ENCODE measurements around the gene CTAGE6.
"Not testable (repeated sequence)": the region's sequence is repeated elsewhere in the genome, so short reads cannot be mapped to it uniquely, and the experiment has no call there.

CTAGE6 gene, protein sequence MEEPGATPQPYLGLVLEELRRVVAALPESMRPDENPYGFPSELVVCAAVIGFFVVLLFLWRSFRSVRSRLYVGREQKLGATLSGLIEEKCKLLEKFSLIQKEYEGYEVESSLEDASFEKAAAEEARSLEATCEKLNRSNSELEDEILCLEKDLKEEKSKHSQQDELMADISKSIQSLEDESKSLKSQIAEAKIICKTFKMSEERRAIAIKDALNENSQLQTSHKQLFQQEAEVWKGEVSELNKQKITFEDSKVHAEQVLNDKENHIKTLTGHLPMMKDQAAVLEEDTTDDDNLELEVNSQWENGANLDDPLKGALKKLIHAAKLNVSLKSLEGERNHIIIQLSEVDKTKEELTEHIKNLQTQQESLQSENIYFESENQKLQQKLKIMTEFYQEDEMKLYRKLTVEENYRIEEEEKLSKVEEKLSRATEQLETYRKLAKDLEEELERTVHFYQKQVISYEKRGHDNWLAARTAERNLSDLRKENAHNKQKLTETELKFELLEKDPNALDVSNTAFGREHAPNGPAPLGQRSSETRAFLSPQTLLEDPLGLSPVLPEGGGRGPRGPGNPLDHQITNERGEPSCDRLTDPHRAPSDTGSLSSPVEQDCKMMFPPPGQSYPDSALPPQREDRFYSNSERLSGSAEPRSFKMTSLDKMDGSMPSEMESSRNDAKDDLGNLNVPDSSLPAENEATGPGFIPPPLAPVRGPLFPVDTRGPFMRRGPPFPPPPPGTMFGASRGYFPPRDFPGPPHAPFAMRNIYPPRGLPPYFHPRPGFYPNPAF

DNA sequence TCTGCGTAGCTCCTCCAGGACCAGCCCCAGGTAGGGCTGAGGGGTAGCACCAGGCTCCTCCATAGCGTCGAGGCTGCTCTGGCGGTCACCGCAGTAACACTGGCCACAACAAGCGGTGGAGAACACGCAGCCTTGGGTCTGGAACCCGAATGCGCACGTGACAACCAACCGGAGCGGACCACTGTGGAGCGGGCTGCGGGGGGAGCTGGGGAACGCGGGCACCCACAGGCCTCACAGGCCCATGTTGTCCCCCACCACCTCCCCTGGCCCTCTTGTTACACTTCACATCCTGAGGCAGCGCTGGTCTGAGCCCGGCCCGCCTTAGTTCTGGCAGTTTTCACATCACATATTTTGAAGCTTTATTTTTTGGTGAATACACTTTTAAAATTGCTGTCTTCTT, at the start of gene CTAGE6:
Gene CTAGE6, minus strand, starts transcription at position 101 of the 400 bp plus-strand sequence. Its CDS starts 38 bp downstream, at position 63.
- not testable (repeated sequence) for DNase-seq (ENCODE audit: low read depth)

DNA sequence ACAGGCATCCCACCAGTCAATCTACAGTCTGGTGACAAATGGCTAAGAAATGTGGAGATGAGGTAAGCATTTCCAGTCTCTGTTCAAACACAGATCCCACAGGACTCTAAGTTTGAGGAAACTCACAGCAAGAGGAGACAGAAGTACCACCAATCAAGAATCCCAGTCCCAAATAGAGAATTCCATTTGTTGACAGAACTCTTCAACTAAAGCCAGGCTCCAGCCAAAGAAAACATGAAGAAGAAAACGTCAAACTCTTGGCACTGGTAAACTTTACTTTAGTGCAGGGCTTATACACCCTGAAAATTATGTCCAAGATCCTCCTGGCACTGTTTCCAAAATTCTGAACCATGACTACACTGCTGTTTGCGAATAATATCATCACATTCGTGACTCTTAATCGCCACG, 49.2 kb upstream of the CTAGE6 start:
- not testable (repeated sequence) for DNase-seq (ENCODE audit: low read depth)

DNA sequence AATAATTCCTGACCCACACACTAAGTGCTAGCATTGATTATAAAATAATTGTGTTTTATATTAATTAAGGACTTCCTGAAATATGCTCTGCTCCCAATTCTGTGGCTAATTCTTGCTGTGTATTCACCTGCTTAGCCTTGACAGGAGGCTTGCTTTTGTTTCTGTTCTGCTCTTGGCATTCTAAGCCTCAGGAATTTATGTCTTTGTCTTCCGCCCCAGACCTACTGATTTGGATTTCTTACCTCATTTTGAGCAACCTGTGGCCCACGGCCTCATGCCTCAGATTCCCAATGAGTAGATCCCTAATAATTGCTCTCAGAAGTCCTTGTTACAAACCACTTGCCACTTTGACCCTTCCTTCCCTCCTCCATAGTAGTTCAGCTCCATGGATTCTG, 40.4 kb upstream of the CTAGE6 start:
- DNase-seq (ENCODE audit: low read depth), result not testable (repeated sequence)

DNA sequence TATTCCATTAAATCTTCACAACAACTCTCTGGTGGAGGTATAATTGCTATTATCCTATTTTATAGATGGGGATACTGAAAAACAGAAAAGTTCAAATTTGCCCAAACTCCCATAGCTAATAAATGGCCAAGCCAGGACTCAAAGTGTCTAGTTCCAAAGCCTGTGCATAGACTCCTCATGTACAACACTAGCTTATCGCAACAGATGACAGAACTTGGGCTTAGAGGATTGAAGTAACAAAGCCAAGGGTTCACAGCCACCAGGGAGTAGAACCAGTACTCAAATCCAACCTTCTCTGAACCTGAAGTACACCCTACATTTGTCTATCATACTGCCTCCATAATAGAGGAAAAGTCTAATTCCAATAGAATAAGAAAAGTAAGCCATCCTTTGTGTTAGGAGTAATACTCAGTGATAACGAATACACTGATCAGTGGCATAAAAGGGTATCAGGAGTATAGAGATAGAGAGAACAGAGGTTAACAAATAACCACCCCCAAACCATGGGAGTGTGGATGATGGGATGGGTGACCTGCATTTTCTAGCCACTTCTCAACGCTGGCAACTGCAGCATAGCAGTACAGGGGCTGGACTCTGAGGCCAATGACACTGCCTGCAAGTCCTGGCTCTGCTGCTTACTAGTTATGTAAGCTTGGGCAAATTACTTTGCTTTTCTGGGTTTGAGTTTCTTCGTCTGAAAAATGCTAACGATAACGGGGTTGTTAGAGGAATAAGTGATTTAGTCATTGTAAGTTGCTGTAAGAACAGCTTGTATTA, 39.8 kb upstream of the CTAGE6 start:
- DNase-seq (ENCODE audit: low read depth), result not testable (repeated sequence)

DNA sequence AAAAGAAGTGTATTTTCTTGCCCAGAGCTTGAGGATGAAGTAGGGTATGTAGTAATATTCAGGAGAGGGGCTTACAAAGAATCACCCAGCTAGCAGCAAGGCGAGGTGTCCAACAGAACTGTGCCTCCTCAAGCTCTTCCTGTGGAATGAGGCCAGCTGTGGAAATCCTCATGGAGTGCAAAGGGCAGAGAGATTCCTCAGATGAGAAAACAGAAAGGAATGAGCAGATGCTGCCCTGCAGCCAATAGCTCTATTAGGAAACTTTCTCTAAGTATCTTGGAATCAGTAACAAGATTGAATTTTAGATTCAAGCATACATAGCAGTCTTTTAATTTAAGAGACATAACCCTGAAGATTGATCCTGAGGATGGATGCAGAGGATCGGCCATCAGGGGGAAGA, 38.2 kb upstream of the CTAGE6 start:
- DNase-seq (ENCODE audit: low read depth), result not testable (repeated sequence)

DNA sequence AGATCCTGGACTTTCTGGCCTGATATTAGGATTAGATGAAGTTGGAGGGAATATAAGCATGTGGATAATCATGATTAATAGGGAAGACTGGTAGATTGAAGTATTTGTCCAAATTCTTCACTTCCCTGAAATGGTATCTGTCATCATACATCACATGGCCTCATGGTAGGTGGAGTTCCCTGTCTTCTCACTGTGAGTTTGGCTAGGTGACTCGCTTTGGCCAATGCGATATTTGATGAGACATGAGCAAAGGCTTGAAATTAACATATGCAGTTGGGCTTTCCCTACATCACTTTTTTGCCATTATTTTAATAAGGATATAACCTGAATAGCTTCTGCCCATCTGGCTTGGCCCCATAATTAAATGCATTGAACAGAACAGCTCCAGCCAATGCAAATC, 35.1 kb upstream of the CTAGE6 start:
- DNase-seq (ENCODE audit: low read depth), result not testable (repeated sequence)

DNA sequence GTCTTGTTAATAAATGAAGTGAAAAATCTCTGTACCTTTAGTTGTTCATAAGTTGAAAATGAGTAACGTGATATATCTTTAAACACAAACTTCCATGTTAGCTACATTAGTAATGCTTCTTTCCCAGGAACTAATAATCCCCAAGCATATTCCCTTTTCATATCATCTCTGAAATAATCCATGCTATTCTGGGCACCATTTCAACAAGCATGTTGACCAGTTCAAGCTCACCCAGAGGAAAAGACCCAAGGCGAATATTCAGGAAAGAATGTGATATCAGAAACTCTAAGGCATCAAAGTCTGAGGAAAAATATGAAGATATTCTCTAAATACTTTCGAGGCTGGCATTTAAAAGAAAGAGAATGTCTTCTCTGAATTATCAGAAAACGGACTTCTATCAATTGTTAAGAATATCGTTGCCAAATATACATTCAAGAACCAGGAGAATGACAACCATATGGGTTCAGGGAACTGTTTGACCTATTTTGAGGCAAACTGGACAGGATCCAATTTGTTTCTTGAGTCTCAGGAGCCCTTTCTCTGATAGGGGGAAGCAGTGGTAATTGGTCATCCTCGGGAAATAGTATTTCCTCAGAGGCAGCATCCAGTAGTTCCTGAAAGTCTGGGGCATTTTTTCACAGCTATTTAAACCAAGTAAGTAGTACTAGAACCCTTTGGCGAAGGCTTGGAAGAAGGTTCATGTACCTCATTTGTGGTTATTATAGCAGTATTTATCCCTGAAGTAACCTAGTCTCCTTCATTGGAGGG, 28.1 kb upstream of the CTAGE6 start:
- not testable (repeated sequence) for DNase-seq (ENCODE audit: low read depth)

DNA sequence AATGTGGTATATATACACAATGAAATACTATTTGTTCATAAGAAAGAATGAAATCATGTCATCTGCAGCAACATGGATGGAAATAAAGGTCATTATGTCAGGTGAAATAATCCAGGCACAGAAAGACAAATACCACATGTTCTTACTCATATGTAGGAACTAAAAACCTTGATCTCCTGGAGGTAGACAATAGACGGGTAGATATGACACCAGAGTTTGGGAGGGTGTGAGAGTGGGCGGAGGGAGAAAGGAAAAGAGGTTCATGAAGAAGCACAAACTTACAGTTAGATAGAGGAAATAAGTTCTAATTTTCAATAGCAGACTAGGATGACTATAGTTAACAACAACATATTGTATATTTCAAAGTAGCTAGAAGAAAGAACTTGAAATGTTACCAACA, 22.1 kb upstream of the CTAGE6 start:
- DNase-seq (ENCODE audit: low read depth), result not testable (repeated sequence)

DNA sequence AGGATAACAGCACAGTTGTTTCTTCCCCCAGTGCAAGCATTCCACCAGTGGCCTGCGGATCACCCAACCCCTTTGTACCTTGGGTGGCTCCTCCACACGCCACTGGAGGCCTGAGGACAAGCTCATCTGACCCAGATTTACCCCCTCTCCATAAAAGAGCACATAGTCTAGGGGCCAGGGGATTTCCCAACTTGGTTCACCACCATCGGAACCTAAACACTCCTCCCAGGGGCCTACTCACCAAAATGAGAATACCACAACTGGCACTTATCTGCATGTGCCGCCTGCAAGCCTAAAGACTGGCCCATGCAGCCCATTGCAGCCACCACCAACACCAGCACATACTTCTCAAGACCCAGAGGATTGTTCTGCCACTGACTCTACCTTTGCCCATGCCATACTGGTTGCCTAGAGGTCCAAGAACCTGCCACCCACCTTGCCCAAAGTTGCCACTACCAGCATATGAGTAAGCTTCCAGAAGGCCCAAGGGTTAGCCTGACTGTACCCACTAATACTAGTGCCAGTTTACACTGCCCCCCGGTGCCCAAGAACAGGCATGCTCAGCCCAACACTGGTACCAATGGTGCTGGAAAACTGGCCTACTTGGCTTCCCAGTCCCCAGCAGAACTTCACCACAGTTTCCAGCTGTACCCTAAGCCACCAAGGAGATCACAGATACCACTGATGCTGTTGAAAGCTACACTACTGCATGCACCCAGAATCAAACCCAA, 15.4 kb upstream of the CTAGE6 start:
- not testable (repeated sequence) for DNase-seq (ENCODE audit: low read depth)

DNA sequence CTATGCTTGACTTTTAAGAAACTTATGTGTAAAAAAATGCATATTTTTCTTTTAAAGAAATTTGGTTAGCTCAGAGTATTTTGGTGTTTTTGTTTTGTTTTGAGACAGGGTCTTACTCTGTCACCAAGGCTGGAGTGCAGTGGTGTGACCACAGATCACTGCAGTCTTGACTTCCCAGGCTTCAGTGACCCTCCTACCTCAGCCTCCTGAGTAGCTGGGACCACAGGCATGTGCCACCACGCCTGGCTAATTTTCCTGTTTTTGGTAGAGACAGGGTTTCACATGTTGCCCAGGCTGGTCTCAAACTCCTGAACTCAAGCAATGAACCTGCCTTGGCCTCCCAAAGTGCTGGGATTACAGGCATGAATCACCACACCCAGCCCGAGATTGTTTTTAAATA, 10.0 kb upstream of the CTAGE6 start:
- not testable (repeated sequence) for DNase-seq (ENCODE audit: low read depth)

DNA sequence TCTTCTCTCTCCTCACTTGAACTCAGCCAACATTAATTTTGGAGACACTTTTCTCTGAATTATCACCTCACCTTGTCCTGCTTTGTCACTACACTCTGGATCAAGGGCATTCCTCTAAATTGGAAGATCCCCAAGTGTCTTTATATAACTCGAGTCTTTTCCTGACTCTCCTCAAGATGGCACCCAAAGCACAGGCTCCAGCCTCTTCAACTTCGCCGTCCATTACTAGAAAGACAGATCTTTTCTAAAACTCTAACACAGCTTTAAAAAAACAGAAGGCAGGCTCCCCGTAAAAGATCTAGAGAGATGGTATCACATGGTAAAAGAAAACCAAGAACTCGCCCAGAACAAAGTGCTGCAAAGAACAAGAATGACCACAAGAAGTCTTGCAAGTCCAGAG, 8.2 kb upstream of the CTAGE6 start:
- DNase-seq (ENCODE audit: low read depth), result not testable (repeated sequence)

DNA sequence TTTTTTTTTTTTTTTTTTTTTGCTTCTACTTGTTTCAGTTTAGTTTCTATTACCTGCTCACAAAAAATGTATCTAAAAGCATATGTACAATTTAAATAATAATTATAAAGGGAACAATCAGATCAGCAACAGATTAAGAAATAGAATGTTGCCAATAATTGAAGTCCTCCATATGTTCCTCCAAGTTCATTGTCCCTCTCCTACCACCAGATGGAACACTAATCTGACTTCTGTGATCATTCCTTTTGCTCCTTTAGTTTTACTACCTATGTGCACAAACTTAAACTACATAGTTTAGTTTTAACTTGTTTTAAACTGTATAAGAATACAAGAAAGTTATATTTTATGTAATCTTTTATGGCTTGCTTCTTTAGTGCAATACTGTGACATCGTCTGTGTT, 5.6 kb upstream of the CTAGE6 start:
- not testable (repeated sequence) for DNase-seq (ENCODE audit: low read depth)

DNA sequence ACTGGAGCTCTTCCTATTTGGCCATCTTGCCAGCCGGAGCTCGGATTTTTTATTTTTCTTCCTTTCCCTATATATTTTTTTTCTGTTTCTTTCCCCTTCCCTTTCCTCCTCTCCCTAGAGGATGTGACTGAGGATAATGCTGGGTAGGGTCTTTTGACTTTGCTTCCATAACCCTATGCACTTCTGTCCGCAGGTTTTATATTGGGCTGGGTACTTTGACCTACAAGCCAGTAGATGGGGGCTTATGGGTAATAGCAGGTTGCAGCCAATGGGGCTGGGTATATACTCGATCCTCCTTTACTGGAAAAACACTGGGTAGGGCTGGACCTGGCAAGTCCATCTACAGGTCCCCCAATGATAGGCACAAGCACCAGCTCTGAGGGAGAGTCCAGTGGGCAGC, 12.2 kb downstream of the CTAGE6 start:
- not testable (repeated sequence) for DNase-seq (ENCODE audit: low read depth)

DNA sequence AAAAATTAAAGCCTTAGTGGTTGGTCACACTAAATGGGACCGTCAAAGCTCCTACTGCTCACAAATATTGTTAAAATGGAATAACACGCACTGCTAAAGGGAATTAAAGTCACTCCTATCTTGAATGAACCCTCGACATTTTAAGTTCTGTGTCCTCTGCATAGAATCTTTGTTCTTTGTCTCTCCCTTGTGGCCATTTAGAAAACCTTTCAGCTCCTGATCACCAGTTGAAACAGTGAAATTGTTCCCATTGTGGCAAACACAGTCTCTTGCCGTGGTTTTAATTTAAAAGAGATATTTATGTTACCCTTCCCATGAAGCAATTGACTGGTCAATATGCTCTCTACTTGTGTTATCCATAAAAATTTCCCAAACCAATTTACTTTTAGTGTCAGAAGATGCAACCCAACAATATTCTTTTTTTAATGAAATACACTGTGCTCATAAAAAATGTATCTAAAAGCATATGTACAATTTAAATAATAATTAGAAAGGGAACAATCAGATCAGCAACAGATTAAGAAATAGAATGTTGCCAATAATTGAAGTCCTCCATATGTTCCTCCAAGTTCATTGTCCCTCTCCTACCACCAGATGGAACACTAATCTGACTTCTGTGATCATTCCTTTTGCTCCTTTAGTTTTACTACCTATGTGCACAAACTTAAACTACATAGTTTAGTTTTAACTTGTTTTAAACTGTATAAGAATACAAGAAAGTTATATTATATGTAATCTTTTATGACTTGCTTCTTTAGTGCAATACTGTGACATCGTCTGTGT, 20.3 kb downstream of the CTAGE6 start:
- not testable (repeated sequence) for DNase-seq (ENCODE audit: low read depth)

DNA sequence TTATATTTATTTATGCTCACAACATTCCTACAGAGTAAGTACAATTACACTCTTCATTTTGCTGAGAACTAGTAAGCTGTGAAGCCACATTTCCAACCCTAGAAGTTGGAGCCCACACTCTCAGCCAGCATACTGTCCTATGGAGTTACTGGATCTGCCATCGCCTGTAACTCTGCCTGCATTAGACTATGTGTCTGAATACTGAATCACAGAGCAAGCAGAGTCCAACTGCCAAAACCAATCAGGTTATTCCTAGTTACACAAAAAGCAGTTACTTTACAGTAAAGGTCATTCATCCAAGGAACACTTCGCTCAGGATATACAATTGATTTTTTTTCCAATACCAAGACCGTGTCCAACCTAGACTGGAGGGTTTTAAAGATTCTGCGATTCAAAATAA, 21.5 kb downstream of the CTAGE6 start:
- DNase-seq (ENCODE audit: low read depth), result no peak

DNA sequence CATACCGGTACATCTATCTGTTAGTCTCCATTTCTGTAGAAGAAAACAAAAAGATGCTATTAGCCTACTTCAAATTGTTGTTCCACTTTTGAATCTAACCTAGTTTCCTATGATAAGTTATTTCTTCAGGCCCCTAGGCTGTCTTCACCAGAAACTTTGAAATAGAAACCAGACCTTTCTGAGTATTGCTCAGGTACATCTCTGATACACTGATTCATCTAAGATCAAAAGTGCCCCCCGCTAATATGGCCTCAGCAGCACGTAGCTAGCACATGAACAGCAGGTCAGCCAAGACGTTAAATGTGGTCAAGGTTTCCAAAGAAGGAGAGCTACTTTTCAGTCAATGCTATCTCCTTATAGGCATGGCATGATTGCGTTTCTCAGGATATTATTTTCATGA, 23.6 kb downstream of the CTAGE6 start:
- DNase-seq (ENCODE audit: low read depth), result no peak

DNA sequence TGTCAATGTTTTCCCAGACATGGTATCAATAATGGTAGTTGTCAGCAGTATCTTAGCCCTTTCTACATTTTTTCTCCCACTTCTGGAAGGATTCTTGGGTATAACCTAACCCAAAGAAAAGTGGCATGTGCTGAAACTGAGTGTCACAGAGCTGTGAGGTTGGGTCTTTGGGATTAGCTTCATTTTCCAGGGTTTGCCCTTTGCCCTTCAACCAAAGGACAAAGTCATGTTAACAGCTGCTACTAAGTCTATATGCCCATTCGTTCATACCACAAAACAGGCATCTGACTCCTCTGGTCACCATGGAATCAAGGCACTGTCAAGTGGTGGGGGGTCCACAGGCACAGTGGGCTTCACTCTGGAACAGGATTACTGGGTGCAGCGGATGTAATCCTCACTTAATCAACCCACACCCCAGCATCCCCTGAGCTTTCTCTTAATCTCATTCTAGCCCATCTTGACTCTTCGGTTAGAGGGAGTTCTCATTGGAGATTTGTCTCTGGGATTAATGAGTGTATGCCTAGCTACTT, 29.1 kb downstream of the CTAGE6 start:
- DNase-seq (ENCODE audit: low read depth), result no peak

DNA sequence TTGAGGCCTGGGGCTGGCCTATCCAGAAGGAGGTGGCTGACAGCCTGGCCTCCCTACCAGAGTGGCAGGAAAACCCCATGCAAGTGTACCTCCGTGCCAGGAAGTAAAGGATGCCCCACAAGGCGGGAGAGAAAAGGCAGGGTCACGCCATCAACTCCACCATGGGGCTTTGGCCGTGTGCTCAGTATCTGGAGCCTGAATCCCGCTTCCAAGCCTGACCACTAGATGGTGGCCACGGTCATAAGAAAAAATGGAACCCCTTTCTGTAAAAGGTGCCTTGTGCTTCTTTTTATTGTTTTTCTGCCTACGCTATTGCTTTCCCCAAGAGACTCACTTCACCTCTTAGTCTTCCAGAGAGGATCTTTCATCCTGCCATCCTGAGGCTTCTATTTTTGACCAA, 29.9 kb downstream of the CTAGE6 start:
- not testable (repeated sequence) for DNase-seq (ENCODE audit: low read depth)

DNA sequence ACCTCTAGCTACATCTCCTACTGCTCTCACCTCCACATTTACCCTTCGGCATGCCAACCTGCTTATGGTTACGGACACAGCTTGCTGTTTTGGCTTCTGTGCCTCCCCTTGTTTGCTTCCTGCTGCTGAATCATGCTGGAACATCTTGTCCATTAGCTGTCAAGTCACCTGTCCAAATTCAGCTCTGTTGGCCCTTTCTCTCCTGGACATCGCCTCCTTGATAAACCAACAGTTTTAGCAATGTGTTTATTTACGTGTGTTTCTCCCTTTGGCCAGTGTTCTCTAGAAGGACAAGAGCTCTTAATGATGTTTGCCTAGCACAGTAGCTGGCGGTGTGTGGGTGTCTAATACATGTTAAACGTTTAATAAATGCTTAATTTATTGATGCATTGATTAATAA, 31.4 kb downstream of the CTAGE6 start:
- not testable (repeated sequence) for DNase-seq (ENCODE audit: low read depth)

DNA sequence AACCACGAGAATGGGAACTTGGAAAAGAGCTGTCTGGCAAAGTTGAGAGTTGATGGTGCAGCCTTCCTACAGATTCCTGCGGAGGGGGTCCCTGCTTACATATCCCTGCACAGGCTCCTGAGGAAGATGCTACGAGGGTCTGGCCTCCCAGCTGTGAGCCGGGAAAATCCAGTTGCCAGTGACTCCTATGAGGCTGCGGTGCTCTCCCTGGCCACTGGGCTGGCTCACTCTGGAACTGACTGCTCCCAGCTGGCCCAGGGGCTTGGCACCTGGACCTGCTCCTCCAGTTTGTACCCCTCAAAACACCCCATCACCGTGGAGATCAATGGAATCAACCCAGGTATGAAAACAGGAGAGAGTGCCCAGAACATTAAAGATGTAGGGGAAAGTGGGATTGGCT, 37.2 kb downstream of the CTAGE6 start:
- DNase-seq (ENCODE audit: low read depth), result not testable (repeated sequence)
